Fibroblast of lung (primary cell): Measurements from ENCODE around the gene DDX42. TPM values are rescaled to one million over a fixed set of nuclear protein-coding genes. Genes with fewer than 3 reads are reported as not detected.
"Not testable (repeated sequence)": the region's sequence is repeated elsewhere in the genome, so short reads cannot be mapped to it uniquely, and the experiment has no call there.

Experiments
- DNase-seq, 2 donors: peaks; one replicate each; pipeline versions ENCODE4 v3.0.0 to v3.0.0-alpha.2; 2010; ENCODE audit warnings: low read depth in 2 of 2
- H2AFZ ChIP-seq: 2 replicates; pipeline ENCODE4 v1.5.1; 2012; ENCODE audit warnings: low read length, control low read depth, inconsistent platforms
- H3K27ac ChIP-seq: 2 replicates; pipeline ENCODE4 v1.5.1; 2011; ENCODE audit warnings: low read length, control low read depth; ENCODE audit not compliant: insufficient read depth
- H3K27me3 ChIP-seq: 2 replicates; pipeline ENCODE4 v1.5.1; 2011; ENCODE audit warnings: mild to moderate bottlenecking, low read length; ENCODE audit not compliant: control insufficient read depth, insufficient read depth
- H3K36me3 ChIP-seq: 2 replicates; pipeline ENCODE4 v1.5.1; 2011; ENCODE audit warnings: low read length; ENCODE audit not compliant: control insufficient read depth, insufficient read depth
- H3K4me1 ChIP-seq: 2 replicates; pipeline ENCODE4 v1.5.1; 2011; ENCODE audit warnings: low read length; ENCODE audit not compliant: control insufficient read depth, insufficient read depth; ENCODE audit errors: extremely low read depth
- H3K4me2 ChIP-seq: 2 replicates; pipeline ENCODE4 v1.5.1; 2011; ENCODE audit warnings: low read length, control low read depth; ENCODE audit not compliant: insufficient read depth; ENCODE audit errors: extremely low read depth
- H3K4me3 ChIP-seq, 4 experiments: fragments of 200-600 bp in 1 of 4; sonication (generic) in 1 of 4; replicated peaks in 1 of 4; 2 replicates each; pipeline ENCODE4 v1.5.1; 2011 to 2016; ENCODE audit warnings: low read length in 4 of 4, low read depth in 3 of 4, mild to moderate bottlenecking in 3 of 4, control low read depth in 2 of 4, inconsistent platforms in 1 of 4, mixed read lengths in 1 of 4; ENCODE audit not compliant: insufficient read depth in 1 of 4; ENCODE audit errors: control extremely low read depth in 1 of 4
- H3K79me2 ChIP-seq: 2 replicates; pipeline ENCODE4 v1.5.1; 2012; ENCODE audit warnings: mild to moderate bottlenecking, low read length, inconsistent platforms; ENCODE audit not compliant: control insufficient read depth, insufficient read depth
- H3K9ac ChIP-seq: 2 replicates; pipeline ENCODE4 v1.5.1; 2011; ENCODE audit warnings: mild to moderate bottlenecking, low read length, control low read depth; ENCODE audit not compliant: insufficient read depth
- H3K9me3 ChIP-seq: 2 replicates; pipeline ENCODE4 v1.5.1; 2012; ENCODE audit warnings: low read depth, low read length; ENCODE audit not compliant: control insufficient read depth, insufficient read depth
- H4K20me1 ChIP-seq: 2 replicates; pipeline ENCODE4 v1.5.1; 2011; ENCODE audit warnings: low read length; ENCODE audit not compliant: control insufficient read depth, insufficient read depth; ENCODE audit errors: extremely low read depth
- CTCF ChIP-seq, 2 donors: IDR thresholded peaks in 1 of 2; conservative IDR thresholded peaks in 1 of 2; 1 replicate in 1 of 2; 2 replicates in 1 of 2; pipeline ENCODE4 v1.5.1; 2011 to 2012; ENCODE audit warnings: low read length in 2 of 2, control low read depth in 1 of 2, inconsistent platforms in 1 of 2, low read depth in 1 of 2, mild to moderate bottlenecking in 1 of 2
- EZH2 ChIP-seq: IDR thresholded peaks from 2 replicates; pipeline ENCODE4 v1.5.1; 2012; ENCODE audit warnings: low read length, control low read depth, mild to moderate bottlenecking; ENCODE audit errors: missing control alignments
- polyA plus RNA-seq, 2 donors: library from polyadenylated mRNA; depleted of rRNA in 1 of 2; stranded (reverse) in 1 of 2; unstranded in 1 of 2; fragments of >200 nt; gene quantifications; 2 replicates each; pipeline ENCODE4 v1.2.1, GENCODE V29; 2011 to 2012; ENCODE audit warnings: missing spikeins in 1 of 2
- total RNA-seq: library from RNA; depleted of rRNA; stranded (reverse); fragments of >200 nt; gene quantifications from 2 replicates; pipeline ENCODE4 v1.2.1, GENCODE V29; 2014

The DDX42 gene
- total and polyA plus RNA-seq, 2 donors (not counting 1 experiment from before 2014, with no cell fraction given), result 61.8 to 81.5 TPM

GRCh38 chr17:63792055-63792729 is 18.2 kb downstream of the DDX42 start:
- no peak overlapping the region for H3K9ac ChIP-seq
- peaks cover 12% of the 10 kb centered on the region for H3K36me3 ChIP-seq
- peaks cover 25% of the 10 kb centered on the region for H3K79me2 ChIP-seq

GRCh38 chr17:63796375-63796774 is 22.4 kb downstream of the DDX42 start:
- not testable (repeated sequence) for H2AFZ ChIP-seq, H4K20me1 ChIP-seq, H3K27me3 ChIP-seq, H3K4me3 ChIP-seq, H3K4me2 ChIP-seq, H3K9ac ChIP-seq, DNase-seq, H3K9me3 ChIP-seq, H3K27ac ChIP-seq, H3K4me1 ChIP-seq, H3K79me2 ChIP-seq
- H3K36me3 ChIP-seq, result peaks cover 12% of the 10 kb centered on the region

More at GRCh38 chr17:63792055-63792729, 18.2 kb downstream of the DDX42 start:
- H2AFZ ChIP-seq, result no peak overlapping the region
- H3K4me2 ChIP-seq, result no peak overlapping the region
- no peak for TF ChIP-seq EZH2
- no peak for TF ChIP-seq CTCF (conservative IDR thresholded peaks at IDR 0.05 in 1 of 2, IDR thresholded peaks at IDR 0.05 in 1 of 2; ENCODE audit: low read depth in 1 of 2, low read length in 2 of 2)
- DNase-seq, result no peak
- peaks cover 1% of the 10 kb centered on the region for H4K20me1 ChIP-seq
- no peaks in the 10 kb centered on the region for H3K9me3 ChIP-seq
- H3K27ac ChIP-seq, result no peak overlapping the region
- no peaks in the 10 kb centered on the region for H3K27me3 ChIP-seq
- H3K4me3 ChIP-seq, result no peak overlapping the region
- H3K4me1 ChIP-seq, result no peaks in the 10 kb centered on the region

GRCh38 chr17:63798572-63799106 is 24.7 kb downstream of the DDX42 start:
- H3K4me2 ChIP-seq, result no peak overlapping the region
- H3K36me3 ChIP-seq, result peaks cover 9% of the 10 kb centered on the region
- no peak overlapping the region for H2AFZ ChIP-seq
- H3K9ac ChIP-seq, result no peak overlapping the region
- TF ChIP-seq CTCF (conservative IDR thresholded peaks at IDR 0.05 in 1 of 2, IDR thresholded peaks at IDR 0.05 in 1 of 2; ENCODE audit: low read depth in 1 of 2, low read length in 2 of 2) (no peak), EZH2 (no peak)
- H3K4me3 ChIP-seq, result no peak overlapping the region
- no peaks in the 10 kb centered on the region for H3K9me3 ChIP-seq
- no peak for DNase-seq
- no peaks in the 10 kb centered on the region for H3K27me3 ChIP-seq
- H4K20me1 ChIP-seq, result no peaks in the 10 kb centered on the region
- no peak overlapping the region for H3K27ac ChIP-seq
- H3K79me2 ChIP-seq, result peaks cover 4% of the 10 kb centered on the region
- no peaks in the 10 kb centered on the region for H3K4me1 ChIP-seq
